ENCODE data around the gene GDPD5. TPM values are rescaled to one million over a fixed set of nuclear protein-coding genes. Genes with fewer than 3 reads are reported as not detected.

GDPD5 gene
- total and polyA plus RNA-seq, 10 of the 15 experiments (the other 5 are each of a cell fraction or from before 2014, with no cell fraction given) = 0.10 to 30.0 (median 6.7) TPM

- ChIA-PET CTCF (interaction anchor here (0.9 to 1.6 kb wide), 2 partner anchors 10 to 11 kb away, joined by 3 read pairs; no protein-coding TSS in a partner anchor), RAD21 (ENCODE audit: unreplicated experiment) (no interaction called here), SMC1A (ENCODE audit: uncharacterized antibody, unreplicated experiment) (no interaction called here), POLR2A (no interaction called here)
- FAIRE-seq = no peak
- Histone ChIP-seq H3K9ac (ENCODE audit: control insufficient read depth, insufficient read depth, low read length) (no peak overlapping the region), H2AFZ (ENCODE audit: control insufficient read depth, low read depth, low read length) (no peak overlapping the region), H3K9me3 (replicated peaks; ENCODE audit: control insufficient read depth, insufficient read depth, low read length) (no peaks in the 10 kb centered on the region), H3K27me3 (replicated peaks in 1 of 2; ENCODE audit: control insufficient read depth in 2 of 2, insufficient read depth in 2 of 2, low read length in 1 of 2) (peaks cover 2 to 11% of the 10 kb centered on the region in 2 experiments), H4K20me1 (ENCODE audit: control insufficient read depth, insufficient read depth) (no peaks in the 10 kb centered on the region; the same call in 1 of the 2 replicates), H3K4me1 (ENCODE audit: control insufficient read depth, insufficient read depth, low read length) (no peaks in the 10 kb centered on the region), H3K79me2 (ENCODE audit: control insufficient read depth, insufficient read depth, low read length) (no peaks in the 10 kb centered on the region), H3K4me2 (ENCODE audit: control insufficient read depth, insufficient read depth) (no peak overlapping the region), H3K36me3 (ENCODE audit: control insufficient read depth in 2 of 2, insufficient read depth in 2 of 2, low read length in 1 of 2) (no peaks in the 10 kb centered on the region), H3K4me3 (no peak overlapping the region), H3K27ac (ENCODE audit: control insufficient read depth, insufficient read depth) (no peak overlapping the region)
- ATAC-seq = no peak
- DNase-seq (ENCODE audit: low read depth, low spot score) = no peak
- 38% methylated on average over 9 of the region's 9 CpGs for WGBS (ENCODE audit: insufficient coverage, insufficient replicate concordance, low lambda C conversion rate, missing lambda C conversion rate)
- no peak for TF ChIP-seq WRNIP1 (IDR thresholded peaks at IDR 0.05; ENCODE audit: borderline replicate concordance, low read depth, low read length)
- intact Hi-C loops (cut with micrococcal nuclease; ENCODE audit: unreplicated experiment) (no loop called here), in situ Hi-C loops (cut with MboI) (no loop called here)
- no TSS peak for BruUV-seq (replicated peaks)
These were observed 90.2 kb downstream of the GDPD5 start for GRCh38 chr11:75435571-75435925.

- 14% methylated on average over 12 of the region's 12 CpGs for WGBS (ENCODE audit: insufficient coverage, insufficient replicate concordance, low lambda C conversion rate, missing lambda C conversion rate)
- TF ChIP-seq USF2 (IDR thresholded peaks at IDR 0.05; ENCODE audit: borderline replicate concordance, low read depth, low read length) (no peak), GABPA (IDR thresholded peaks at IDR 0.05; ENCODE audit: low read depth) (no peak), ZBTB11 (CRISPR knock-in tag; IDR thresholded peaks at IDR 0.05) (no peak), ZNF622 (IDR thresholded peaks at IDR 0.05) (no peak), ZNF687 (IDR thresholded peaks at IDR 0.05) (no peak), NFYB (IDR thresholded peaks at IDR 0.05; ENCODE audit: insufficient read depth, low read depth, low read length) (no peak)
These were observed 90.7 kb downstream of the GDPD5 start for GRCh38 chr11:75434886-75435570.

More at GRCh38 chr11:75434886-75435570, 90.7 kb downstream of the GDPD5 start:
- ChIA-PET SMC1A (ENCODE audit: uncharacterized antibody, unreplicated experiment) (interaction anchor here (0.8 kb wide), 1 partner anchor 8 kb away, joined by 3 read pairs; no protein-coding TSS in a partner anchor), CTCF (interaction anchor here (0.5 to 1.6 kb wide), 3 partner anchors 10 to 27 kb away, joined by 3 read pairs; no protein-coding TSS in a partner anchor), POLR2A (no interaction called here), RAD21 (ENCODE audit: unreplicated experiment) (interaction anchor here (1.2 kb wide), 1 partner anchor 155 kb away, joined by 3 read pairs; no protein-coding TSS in a partner anchor)
- intact Hi-C loops (cut with micrococcal nuclease; ENCODE audit: unreplicated experiment) (no loop called here), in situ Hi-C loops (cut with MboI) (no loop called here)
- no peak overlapping the region for H3K27ac ChIP-seq (ENCODE audit: control insufficient read depth, insufficient read depth)
- no peaks in the 10 kb centered on the region; the same call in 1 of the 2 replicates for H4K20me1 ChIP-seq (ENCODE audit: control insufficient read depth, insufficient read depth)
- H3K4me3 ChIP-seq = no peak overlapping the region
- no peak overlapping the region for H3K9ac ChIP-seq (ENCODE audit: control insufficient read depth, insufficient read depth, low read length)
- FAIRE-seq (no peak), ATAC-seq (no peak), DNase-seq (ENCODE audit: low read depth, low spot score) (no peak)
- no peaks in the 10 kb centered on the region for H3K9me3 ChIP-seq (replicated peaks; ENCODE audit: control insufficient read depth, insufficient read depth, low read length)
- H3K4me1 ChIP-seq (ENCODE audit: control insufficient read depth, insufficient read depth, low read length) = no peaks in the 10 kb centered on the region
- H3K27me3 ChIP-seq (replicated peaks in 1 of 2; ENCODE audit: control insufficient read depth in 2 of 2, insufficient read depth in 2 of 2, low read length in 1 of 2) = peaks cover 4 to 14% of the 10 kb centered on the region in 2 experiments
- no peaks in the 10 kb centered on the region for H3K36me3 ChIP-seq (ENCODE audit: control insufficient read depth in 2 of 2, insufficient read depth in 2 of 2, low read length in 1 of 2)
- no TSS peak for BruUV-seq (replicated peaks)
- no peaks in the 10 kb centered on the region for H3K79me2 ChIP-seq (ENCODE audit: control insufficient read depth, insufficient read depth, low read length)
- H2AFZ ChIP-seq (ENCODE audit: control insufficient read depth, low read depth, low read length) = no peak overlapping the region
- H3K4me2 ChIP-seq (ENCODE audit: control insufficient read depth, insufficient read depth) = no peak overlapping the region
